GM19193 (cell line): ENCODE data around the gene WWOX.

Source experiments
- POLR2A ChIP-seq: IDR thresholded peaks from 4 replicates; pipeline ENCODE4 v1.6.1; 2011; ENCODE audit not compliant: insufficient read depth, insufficient read length; ENCODE audit errors: extremely low read depth

The WWOX gene

DNA sequence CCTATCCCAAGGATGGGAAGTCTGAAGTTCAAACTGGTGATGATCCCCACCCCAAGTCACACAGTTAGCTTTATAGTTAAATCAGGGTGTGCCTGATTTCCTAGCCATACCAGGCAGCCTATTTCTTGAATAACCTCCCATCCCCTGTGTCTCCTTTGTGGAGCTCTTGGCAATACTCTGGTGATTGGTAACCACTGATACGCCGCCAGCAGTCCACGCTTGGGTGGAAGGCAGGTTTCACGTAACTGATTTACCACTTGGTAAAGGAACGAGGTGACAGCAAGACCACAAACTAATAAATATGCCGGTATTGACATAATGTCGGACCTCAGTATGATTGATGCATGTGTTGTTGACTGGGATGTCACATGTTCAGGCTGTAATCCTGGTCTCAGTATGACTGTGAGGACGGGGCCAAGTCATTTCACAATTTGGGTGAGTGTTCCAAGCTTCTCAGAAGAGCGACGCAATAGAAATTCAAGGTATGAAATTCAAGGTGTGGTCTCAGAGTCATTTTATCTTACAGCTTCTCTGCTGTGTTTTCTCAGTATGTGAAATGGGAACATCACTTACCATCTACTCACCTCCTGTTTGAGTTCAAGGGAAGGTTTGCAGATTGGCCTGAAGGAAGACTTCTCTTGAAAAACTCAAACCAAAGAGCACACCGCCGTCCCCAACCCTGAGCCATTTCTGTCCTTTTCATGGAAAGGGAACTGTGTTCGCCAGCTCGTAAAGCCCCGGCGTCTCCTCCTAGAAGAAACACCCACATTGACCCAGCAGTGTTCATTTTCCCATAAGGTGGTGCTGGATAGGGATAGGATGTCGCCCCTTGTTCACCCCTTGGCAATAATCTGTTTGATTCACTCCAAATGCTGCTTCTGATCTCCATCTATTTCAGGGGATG, 678.9 kb downstream of the WWOX start:
- no peak for TF ChIP-seq POLR2A

DNA sequence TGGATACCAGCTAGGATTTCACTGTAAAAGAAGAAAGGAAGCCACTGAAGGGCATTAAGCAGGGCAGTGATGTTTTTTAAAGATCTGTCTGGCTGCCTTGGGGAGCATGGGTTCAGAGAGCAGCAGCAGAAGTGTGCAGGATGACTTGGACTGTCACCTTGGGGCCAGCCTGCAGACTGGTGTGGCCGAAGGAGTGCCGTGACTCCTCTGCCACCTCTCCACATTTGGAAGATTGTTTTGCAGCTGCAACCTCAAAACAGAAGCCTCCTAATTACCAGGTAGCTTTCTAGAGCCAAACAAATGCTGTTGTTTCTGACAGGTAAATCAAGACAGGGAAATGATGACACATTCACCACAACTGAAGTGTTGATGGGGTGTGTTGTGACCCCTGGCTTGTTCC, 681.4 kb downstream of the WWOX start:
- no peak for TF ChIP-seq POLR2A

DNA sequence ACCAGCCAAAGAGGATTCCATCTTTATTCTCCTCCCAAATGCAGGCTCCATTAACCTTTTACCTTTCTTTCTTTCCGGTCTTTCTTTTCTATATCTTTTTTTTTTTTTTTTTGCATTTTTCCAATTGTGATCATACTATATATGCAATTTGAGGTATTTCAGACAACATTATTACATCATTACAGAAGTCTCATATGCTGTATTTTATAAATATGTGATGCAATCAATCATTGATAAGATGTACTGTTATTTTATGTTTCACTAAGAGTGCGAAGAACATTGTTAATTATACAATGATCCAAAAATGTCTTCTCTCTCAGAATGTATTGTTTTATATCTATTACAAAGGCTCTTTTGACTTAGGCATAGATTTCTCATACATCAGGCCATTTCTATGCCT, 683.1 kb downstream of the WWOX start:
- no peak for TF ChIP-seq POLR2A

DNA sequence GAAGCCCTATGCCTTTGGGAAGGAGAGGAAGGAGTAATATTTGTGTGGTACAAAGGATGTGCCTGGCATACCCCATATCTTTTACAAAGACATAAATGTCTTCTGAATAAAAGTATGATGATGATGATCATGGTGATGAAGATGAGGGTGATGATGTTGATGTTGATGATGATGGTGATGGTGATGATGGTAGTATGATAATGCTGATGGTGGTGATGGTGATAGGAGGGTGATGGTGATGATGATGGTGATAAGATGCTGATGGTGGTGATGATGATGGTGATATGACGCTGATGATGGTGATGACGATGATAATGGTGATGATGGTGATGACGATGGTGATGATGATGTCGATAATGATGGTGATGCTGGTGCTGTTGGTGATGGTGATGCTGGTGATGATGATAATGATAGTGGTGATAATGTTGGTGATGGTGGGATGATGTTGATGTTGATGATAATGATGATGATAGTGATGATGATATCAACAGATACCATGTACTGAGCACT, 684.2 kb downstream of the WWOX start:
- no peak for TF ChIP-seq POLR2A

DNA sequence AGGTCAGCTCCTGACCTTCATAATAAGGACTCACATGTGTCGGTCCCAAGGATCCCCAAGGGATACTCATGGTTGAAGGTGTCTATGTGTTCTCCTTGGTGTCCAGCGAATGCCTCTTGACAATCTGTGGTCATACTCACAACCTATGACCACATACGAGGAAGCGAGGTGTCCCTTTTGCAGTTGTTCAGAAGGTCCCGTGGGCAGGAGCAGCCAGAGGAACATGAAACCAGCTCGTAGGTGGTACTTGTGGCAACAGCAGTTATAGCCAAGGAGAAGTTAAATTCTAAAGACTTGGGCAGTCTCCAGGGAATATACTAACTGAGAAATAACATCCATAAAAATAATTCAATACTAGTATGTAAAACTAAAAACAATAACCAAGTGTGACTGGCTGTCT, 685.3 kb downstream of the WWOX start:
- no peak for TF ChIP-seq POLR2A

DNA sequence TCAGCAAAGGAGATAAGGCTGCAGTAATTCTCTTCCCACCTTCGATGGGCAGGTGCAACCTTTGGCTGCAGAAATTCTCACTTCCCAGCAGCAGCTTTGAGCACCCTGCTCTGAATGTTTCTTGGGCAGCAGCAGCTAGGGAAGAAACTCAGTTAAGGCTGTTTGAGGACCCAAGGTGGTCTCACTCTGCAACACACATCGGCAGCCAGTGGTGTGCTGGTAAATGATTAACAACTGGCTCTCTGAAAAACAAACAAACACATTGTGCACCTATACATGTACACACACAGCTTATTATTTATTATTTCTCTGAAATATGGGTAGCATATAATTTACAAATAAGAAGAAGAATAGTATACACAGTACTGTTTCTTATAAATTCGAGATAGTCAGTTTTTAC, 685.8 kb downstream of the WWOX start:
- no peak for TF ChIP-seq POLR2A

DNA sequence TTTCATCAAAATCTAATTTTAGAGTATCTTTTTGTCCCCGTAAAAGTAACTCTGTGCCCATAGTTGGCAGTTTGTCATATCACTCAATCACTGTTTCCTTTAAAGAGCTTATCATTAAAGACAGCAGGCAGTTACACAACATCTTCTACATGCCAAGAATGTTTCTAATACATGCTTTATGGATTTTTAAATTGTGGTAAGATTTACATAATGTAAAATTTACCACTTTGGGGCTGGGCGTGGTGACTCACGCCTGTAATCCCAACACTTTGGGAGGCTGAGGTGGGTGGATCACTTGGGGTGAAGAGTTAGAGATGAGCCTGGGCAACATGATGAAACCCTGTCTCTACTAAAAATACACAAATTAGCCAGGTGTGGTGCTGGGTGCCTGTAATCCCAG, 687.2 kb downstream of the WWOX start:
- no peak for TF ChIP-seq POLR2A

DNA sequence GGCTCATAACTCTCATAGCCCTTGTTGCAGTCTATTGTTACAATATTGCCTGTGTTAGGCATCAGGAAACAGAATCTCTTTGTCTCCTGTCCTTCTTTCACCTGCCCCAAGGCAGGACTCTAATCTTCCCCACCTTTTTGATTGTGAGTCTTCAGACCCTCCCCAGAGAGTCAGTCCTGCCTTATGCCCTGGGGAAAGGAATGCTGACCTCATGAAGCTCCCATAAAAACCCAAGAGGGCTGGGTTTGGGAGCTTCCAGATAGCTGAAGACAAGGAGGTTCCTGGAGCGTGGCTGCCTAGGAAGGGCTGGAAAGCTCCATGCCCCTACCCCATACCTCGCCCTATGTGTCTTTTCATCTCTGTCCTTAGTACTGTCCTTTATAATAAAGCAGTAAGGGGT, 688.8 kb downstream of the WWOX start:
- no peak for TF ChIP-seq POLR2A

DNA sequence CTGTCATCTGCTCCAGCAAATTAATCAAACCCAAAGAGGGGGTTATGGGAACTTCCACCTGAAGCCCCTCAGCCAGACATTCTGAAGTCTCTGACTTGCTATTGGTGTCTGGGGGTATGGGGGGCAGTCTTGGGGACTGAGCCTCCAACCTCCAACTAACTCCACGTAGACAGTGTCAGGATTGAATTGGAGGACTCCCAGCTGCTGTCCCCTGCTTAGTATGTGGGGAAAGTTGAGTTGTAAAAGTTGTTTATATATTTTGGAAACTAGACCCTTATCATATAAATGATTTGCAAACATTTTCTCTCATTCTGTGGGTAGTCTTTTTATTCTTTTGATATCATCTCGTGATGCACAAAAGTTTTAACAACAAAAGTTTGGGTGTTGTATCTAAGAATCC, 689.2 kb downstream of the WWOX start:
- TF ChIP-seq POLR2A = no peak

DNA sequence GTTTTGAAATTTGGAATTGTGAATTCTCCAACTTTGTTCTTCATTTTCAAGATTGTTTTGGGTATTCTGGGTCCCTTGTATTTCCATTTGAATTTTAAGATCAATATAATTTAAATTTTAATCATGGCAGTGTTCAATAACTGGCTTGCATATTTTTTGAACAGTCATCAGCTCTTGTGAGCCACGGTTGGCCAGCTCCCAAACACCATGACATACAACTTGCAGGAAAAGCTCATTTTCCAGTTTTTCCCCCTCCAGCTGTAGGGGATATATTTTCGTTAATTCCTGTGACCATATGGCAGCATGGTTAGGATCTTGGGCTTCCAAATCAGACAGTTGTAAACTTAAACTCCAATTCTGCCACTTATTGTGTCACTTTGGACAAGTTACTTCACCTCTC, 690.1 kb downstream of the WWOX start:
- no peak for TF ChIP-seq POLR2A

DNA sequence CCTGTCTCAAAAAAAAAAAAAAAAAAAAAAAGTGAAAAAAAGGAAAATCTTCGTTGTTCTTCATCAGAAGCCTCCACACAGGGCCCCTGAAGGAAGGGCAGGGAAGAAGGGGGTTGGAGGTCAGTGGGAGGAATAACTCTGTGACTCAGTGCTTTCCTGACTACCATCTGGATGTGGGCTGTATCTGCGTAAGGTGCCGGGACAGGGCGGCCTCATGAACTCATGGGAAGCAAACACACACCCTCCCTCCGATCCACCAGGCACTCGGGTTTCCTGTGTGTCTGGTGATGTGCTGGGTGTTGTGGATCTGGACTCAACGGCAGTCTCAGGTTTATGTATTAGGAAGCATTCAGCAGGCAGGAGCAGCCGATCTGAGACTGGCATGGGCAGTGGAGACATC, 691.6 kb downstream of the WWOX start:
- no peak for TF ChIP-seq POLR2A

DNA sequence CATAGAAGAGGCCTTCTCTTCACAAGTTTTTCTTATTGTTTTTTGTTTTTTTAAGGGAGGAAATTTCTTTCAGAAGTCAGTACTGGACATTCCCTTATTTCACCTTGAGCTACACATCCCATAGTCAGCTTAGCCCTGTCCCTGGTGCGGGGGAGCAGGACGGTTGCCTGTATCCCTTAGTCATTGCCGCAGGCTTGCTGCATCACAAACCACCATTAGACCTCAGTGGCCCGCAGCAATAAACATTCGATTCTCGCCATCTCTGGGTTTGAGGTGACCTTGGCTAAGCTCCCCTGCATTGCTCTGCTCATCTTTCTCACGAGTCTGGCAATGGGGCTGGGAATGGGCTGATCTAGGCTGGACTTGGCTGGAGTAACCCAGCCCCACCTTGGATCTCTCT, 692.5 kb downstream of the WWOX start:
- TF ChIP-seq POLR2A = no peak

DNA sequence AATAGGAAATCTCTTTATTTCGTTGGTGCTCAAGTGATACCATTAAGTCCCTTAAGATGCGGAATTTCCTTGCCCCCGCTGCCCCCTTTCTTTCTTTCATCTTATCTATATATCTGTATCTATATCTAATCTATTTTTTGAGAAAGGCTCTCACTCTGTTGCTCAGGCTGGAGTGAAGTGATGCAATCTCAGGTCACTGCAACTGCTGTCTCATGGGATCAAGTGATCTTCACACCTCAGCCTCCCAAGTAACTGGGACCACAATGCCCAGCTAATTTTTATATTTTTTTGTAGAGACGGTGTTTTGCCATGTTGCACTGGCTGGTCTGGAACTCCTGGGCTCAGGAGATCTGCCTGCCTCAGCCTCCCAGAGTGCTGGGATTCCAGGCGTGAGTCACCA, 693.5 kb downstream of the WWOX start:
- TF ChIP-seq POLR2A = no peak

DNA sequence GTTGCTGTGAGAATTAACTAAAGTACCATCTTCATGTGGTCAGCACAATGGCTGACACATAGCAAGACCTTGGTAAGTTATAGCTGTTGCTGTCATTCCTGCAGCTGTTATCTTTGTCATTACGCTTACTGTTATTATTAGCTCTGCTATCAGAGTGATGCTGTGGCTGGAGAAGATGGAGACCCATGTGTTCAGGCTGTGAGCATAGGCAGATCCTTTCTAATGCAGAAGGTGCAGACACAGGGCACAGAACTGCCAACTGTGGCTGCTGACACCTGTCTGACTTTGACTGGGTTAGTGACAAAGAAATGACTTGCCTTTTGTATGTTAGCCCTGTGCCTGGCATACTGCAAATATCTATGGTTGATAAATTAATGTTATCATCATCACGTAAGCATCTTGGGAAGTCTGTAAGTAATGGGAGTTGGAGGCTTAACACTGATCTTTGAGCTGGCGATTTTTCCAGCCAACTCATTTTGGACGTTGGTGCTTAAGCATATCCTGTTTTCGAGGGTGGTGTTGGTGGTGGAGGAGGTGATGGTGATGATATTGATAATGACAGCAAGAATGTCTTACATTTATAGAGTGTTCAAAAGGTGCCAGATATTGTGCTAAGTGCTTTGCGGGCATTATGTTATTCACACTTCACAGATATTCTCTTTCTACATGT, 695.3 kb downstream of the WWOX start:
- TF ChIP-seq POLR2A = no peak

DNA sequence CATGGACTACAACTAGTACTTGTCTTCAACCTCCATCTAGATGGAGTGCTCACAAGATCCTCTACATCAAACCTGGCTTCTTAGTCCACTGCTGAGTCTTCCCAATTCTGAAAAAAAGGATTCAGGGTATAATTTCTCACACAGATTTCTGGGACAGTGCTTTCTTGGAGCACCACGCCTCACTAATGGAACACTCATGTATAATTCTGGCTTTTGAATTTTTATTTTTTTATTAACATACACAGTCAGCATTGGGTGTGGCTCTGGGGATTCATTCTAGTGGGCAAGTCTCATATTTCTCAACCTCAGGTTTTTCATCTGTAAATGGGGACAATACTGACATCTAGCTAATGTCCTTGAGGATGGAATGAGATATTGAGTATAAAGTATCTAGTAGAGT, 696.0 kb downstream of the WWOX start:
- no peak for TF ChIP-seq POLR2A

DNA sequence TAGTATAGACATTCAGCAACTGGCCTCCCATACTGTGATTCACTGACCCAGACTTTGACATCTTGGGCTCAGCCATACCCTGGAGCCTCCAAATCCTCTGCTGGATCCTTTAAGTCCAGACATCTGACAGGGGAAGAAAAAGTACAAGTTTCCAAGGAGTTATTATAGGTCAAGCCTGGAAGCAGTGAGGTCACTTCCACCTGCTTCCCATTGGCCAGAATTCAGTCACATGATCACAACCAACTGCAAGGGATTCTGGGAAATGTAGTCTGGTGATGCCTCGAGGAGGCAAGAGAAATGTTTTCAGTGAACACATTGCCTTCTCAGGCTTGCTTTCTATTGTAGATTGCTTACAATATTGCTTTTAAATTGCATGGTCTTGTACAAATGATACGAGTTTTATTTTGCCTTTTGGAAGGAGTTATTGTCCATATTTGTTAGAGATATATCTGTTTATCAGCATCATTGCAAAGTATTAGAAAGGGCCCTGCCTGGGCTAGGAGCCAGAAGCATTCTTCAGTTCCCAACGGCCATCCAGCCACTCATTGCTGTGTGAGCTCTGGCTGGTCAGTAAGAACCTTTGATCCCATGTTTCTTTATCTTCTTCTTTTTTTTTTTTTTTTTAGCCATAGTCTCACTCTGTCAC, 696.9 kb downstream of the WWOX start:
- no peak for TF ChIP-seq POLR2A

DNA sequence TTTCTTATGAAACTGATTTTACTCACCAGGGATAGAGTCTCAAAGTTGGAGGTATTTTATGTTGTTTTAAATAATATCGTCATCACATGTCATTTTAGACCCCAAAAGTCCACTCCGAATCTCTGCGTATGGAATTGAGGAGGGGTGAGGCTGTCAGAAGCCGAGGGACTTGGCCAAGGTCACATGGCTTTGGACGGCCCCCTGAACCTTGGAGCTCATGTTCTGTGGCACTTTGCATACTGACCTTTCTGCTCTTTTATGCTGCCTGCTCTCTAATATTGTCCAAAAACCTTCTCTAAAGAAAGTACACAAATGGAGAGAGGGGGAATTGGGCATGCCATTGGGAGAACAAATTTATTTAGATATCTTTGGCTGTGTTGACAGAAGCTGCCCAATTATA, 700.0 kb downstream of the WWOX start:
- no peak for TF ChIP-seq POLR2A

DNA sequence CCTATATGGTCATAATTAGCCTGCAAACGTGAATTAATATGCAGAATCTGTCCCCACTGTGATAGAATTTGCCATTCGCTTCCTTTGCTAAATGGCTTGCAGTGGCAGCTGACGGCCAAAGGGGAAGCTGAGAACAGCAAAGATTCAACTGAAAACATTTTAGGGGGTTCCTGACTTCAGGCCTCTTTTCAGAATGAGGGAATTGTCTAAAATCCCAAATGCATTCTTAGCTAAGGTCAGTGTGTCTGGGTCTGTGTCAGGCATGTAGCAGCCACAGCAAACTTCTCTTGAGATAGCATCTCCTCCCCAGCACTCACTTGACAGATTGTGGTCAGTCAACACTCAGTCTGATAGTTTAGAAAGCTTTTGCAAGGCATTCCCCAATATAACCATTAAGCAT, 701.1 kb downstream of the WWOX start:
- no peak for TF ChIP-seq POLR2A
